Stimulated activated CD4-positive, alpha-beta T cell treated with anti-CD3 and anti-CD28 coated beads, Interleukin-1b, Interleukin-23, amount 100 ng/mL, for 24 hours (primary cell): ENCODE measurements around the gene ATP5F1B.
"Not testable (repeated sequence)": the region's sequence is repeated elsewhere in the genome, so short reads cannot be mapped to it uniquely, and the experiment has no call there.

Source experiments
- DNase-seq, 4 experiments: peaks; one replicate each; pipeline ENCODE4 v3.0.0-alpha.2; 2020; ENCODE audit warnings: low read depth in 4 of 4, low spot score in 1 of 4

ATP5F1B gene

GRCh38 chr12:56648023-56648422, 2.2 kb upstream of the ATP5F1B start:
- not testable (repeated sequence) for DNase-seq

- no peak for DNase-seq
Observed at GRCh38 chr12:56645201-56645716, 525 bp downstream of the ATP5F1B start.

GRCh38 chr12:56644654-56645053, 1.1 kb downstream of the ATP5F1B start:
- no peak for DNase-seq

- no peak for DNase-seq
Observed at GRCh38 chr12:56641219-56641618, 4.6 kb downstream of the ATP5F1B start.

- no peak for DNase-seq
Observed at GRCh38 chr12:56637621-56638020, 8.2 kb downstream of the ATP5F1B start.

- DNase-seq: peak; percentile 67 to 91 (median 83)
Observed at GRCh38 chr12:56636675-56637540, 8.9 kb downstream of the ATP5F1B start.

- peak; percentile 67 to 85 (median 73) for DNase-seq
Observed at GRCh38 chr12:56635806-56636674, 9.7 kb downstream of the ATP5F1B start.

GRCh38 chr12:56634837-56635791, 10.7 kb downstream of the ATP5F1B start:
- no peak for DNase-seq

GRCh38 chr12:56634242-56634836, 11.4 kb downstream of the ATP5F1B start:
- no peak for DNase-seq

- no peak for DNase-seq
Observed at GRCh38 chr12:56633468-56634241, 12.1 kb downstream of the ATP5F1B start.

GRCh38 chr12:56632701-56633467, 12.9 kb downstream of the ATP5F1B start:
- DNase-seq: no peak

GRCh38 chr12:56631790-56632700, 13.7 kb downstream of the ATP5F1B start:
- DNase-seq: peak in 1 of 4 experiments; percentile 47

- peak; percentile 56 to 81 (median 74) for DNase-seq
Observed at GRCh38 chr12:56630180-56630632, 15.6 kb downstream of the ATP5F1B start, which contains the start of gene BAZ2A. BAZ2A (minus strand) TSS chr12:56630326; CDS start chr12:56617530, 12,796 bp downstream.

GRCh38 chr12:56629459-56630179, 16.2 kb downstream of the ATP5F1B start:
- peak in 1 of 4 experiments; percentile 48 for DNase-seq

GRCh38 chr12:56628671-56629458, 16.9 kb downstream of the ATP5F1B start:
- peak in 1 of 4 experiments; percentile 55 for DNase-seq

GRCh38 chr12:56626701-56627100, 19.1 kb downstream of the ATP5F1B start:
- DNase-seq: no peak
